HCT116 (cell line): Measurements from ENCODE around the gene DCST2. TPM values are rescaled to one million over a fixed set of nuclear protein-coding genes. Genes with fewer than 3 reads are reported as not detected.

Source experiments
- ATAC-seq: fragments of 200-7000 bp; cut with Tn5 transposase; 2 replicates; pipeline ENCODE4 v1.9.1; 2020; ENCODE audit warnings: mild to moderate bottlenecking, moderate library complexity
- BruUV-seq: library from RNA; stranded (reverse); fragments of 400-500 nt; replicated peaks from 2 replicates; lab custom pipeline; 2021; lab: Mats Ljungman, UMichigan
- CTCF ChIA-PET: fragments of 300-600 bp; sonication (Branson Sonifier 250); formaldehyde crosslinking; loops from one replicate; lab custom pipeline; 2021; ENCODE audit warnings: antibody characterized with exemption; lab: Charles Lee
- POLR2A ChIA-PET: fragments of 300-600, 350-600 bp; sonication (Branson Sonifier 250); formaldehyde crosslinking; loops from one replicate; lab custom pipeline; 2021; ENCODE audit warnings: antibody characterized with exemption; lab: Charles Lee
- RAD21 ChIA-PET, 2 experiments: fragments of 300-600 bp; sonication (Branson Sonifier 250); formaldehyde crosslinking; loops; one replicate each; lab custom pipeline; 2023; ENCODE audit warnings: low total read pairs in 2 of 2; ENCODE audit not compliant: uncharacterized antibody in 2 of 2, unreplicated experiment in 2 of 2, low non-redundant PET in 1 of 2; lab: Charles Lee
- DNase-seq: peaks from one replicate; pipeline ENCODE4 v3.0.0-alpha.2; 2010; ENCODE audit warnings: low read depth, low spot score
- H2AFZ ChIP-seq: fragments of 200-600 bp; shearing (Covaris generic), sonication (generic); 2 replicates; pipeline ENCODE4 v1.6.1; 2017; ENCODE audit warnings: low read depth, mixed run types, mixed read lengths, antibody characterized with exemption, low read length; ENCODE audit not compliant: poor library complexity, severe bottlenecking
- H3K27ac ChIP-seq: 2 replicates; pipeline ENCODE4 v1.5.1; 2012; ENCODE audit warnings: low read depth, low read length
- H3K27me3 ChIP-seq: fragments of 200-600 bp; sonication (generic); 2 replicates; pipeline ENCODE4 v1.6.1; 2016; ENCODE audit warnings: mixed run types, low read length, mixed read lengths; ENCODE audit not compliant: insufficient read depth
- H3K36me3 ChIP-seq, 2 experiments: fragments of 200-500 bp in 1 of 2; fragments of 200-600 bp in 1 of 2; sonication (Bioruptor generic) in 1 of 2; sonication (generic) in 1 of 2; 2 replicates each; pipeline versions ENCODE4 v1.5.1 to v1.6.1; 2014 to 2016; ENCODE audit warnings: low read length in 2 of 2, inconsistent platforms in 1 of 2, mixed read lengths in 1 of 2, mixed run types in 1 of 2; ENCODE audit not compliant: insufficient read depth in 2 of 2, control insufficient read depth in 1 of 2
- H3K4me1 ChIP-seq, 2 experiments: fragments of 200-600 bp in 1 of 2; sonication (generic) in 1 of 2; 2 replicates each; pipeline versions ENCODE4 v1.5.1 to v1.6.1; 2012 to 2017; ENCODE audit warnings: low read length in 2 of 2, inconsistent platforms in 1 of 2, mild to moderate bottlenecking in 1 of 2, mixed read lengths in 1 of 2, mixed run types in 1 of 2, moderate library complexity in 1 of 2; ENCODE audit not compliant: insufficient read depth in 2 of 2, control insufficient read depth in 1 of 2
- H3K4me2 ChIP-seq: fragments of 200-600 bp; sonication (generic); 2 replicates; pipeline ENCODE4 v1.6.1; 2017; ENCODE audit warnings: mixed run types, low read length, mixed read lengths
- H3K4me3 ChIP-seq, 2 experiments: fragments of 200-600 bp in 1 of 2; sonication (generic) in 1 of 2; replicated peaks in 1 of 2; 2 replicates each; pipeline ENCODE4 v1.5.1; 2011 to 2016; ENCODE audit warnings: low read length in 2 of 2, control low read depth in 1 of 2, low read depth in 1 of 2, mild to moderate bottlenecking in 1 of 2, mixed read lengths in 1 of 2, mixed run types in 1 of 2
- H3K79me2 ChIP-seq: fragments of 200-600 bp; sonication (generic); 2 replicates; pipeline ENCODE4 v1.6.1; 2017; ENCODE audit warnings: mild to moderate bottlenecking, mixed run types, low read length, moderate library complexity, mixed read lengths; ENCODE audit not compliant: insufficient read depth
- H3K9ac ChIP-seq: fragments of 200-600 bp; sonication (generic); 2 replicates; pipeline ENCODE4 v1.6.1; 2016; ENCODE audit warnings: low read length, mixed read lengths
- H3K9me2 ChIP-seq: fragments of 200-600 bp; sonication (generic), shearing (Covaris generic); 2 replicates; pipeline ENCODE4 v1.6.1; 2017; ENCODE audit warnings: mixed run types, mild to moderate bottlenecking, moderate library complexity; ENCODE audit not compliant: insufficient read depth
- H3K9me3 ChIP-seq, 2 experiments: fragments of 200-500 bp in 1 of 2; fragments of 200-600 bp in 1 of 2; sonication (Bioruptor generic) in 1 of 2; sonication (generic) in 1 of 2; 2 replicates each; pipeline ENCODE4 v1.6.1; 2014 to 2017; ENCODE audit warnings: low read length in 2 of 2, mixed read lengths in 2 of 2, inconsistent platforms in 1 of 2, low read depth in 1 of 2, mild to moderate bottlenecking in 1 of 2, mixed run types in 1 of 2, moderate library complexity in 1 of 2; ENCODE audit not compliant: control insufficient read depth in 1 of 2, insufficient read depth in 1 of 2
- H4K20me1 ChIP-seq: fragments of 200-600 bp; sonication (generic), shearing (Covaris generic); 2 replicates; pipeline ENCODE4 v1.6.1; 2017; ENCODE audit warnings: mixed run types, mild to moderate bottlenecking, moderate library complexity; ENCODE audit not compliant: insufficient read depth
- MAX ChIP-seq: IDR thresholded peaks from 2 replicates; pipeline ENCODE4 v1.6.1; 2012
- POLR2AphosphoS5 ChIP-seq: IDR thresholded peaks from 2 replicates; pipeline ENCODE4 v1.6.1; 2011; ENCODE audit warnings: mild to moderate bottlenecking, low read depth, low read length, moderate library complexity
- YY1 ChIP-seq: IDR thresholded peaks from 2 replicates; pipeline ENCODE4 v1.6.1; 2011; ENCODE audit warnings: low read length, low read depth, moderate library complexity, mild to moderate bottlenecking; ENCODE audit not compliant: insufficient replicate concordance; ENCODE audit errors: extremely low read depth
- intact Hi-C: fragments of 100-400 bp; cut with micrococcal nuclease; formaldehyde crosslinking; loops from 2 replicates; pipeline ENCODE4 v1.10.0; 2022
- total RNA-seq: library from RNA; stranded (reverse); gene quantifications from one replicate; pipeline ENCODE4 v1.2.1, GENCODE V29; 2021; ENCODE audit not compliant: unreplicated experiment

Gene DCST2
- total RNA-seq, 1 experiment from 2014 or later, result 2.0 TPM

- intact Hi-C loops, result loop anchor here (2.0 kb wide), 2 partner anchors 14 to 68 kb away; partner anchors contain the start of gene ZBTB7B
- Histone ChIP-seq H3K9me3 (no peaks in the 10 kb centered on the region), H3K27me3 (no peaks in the 10 kb centered on the region), H3K36me3 (peaks cover 8 to 27% of the 10 kb centered on the region in 2 experiments; a peak in 3 of 4 replicates), H2AFZ (no peak overlapping the region), H3K79me2 (peaks cover 19% of the 10 kb centered on the region; the same call in 1 of the 2 replicates), H3K27ac (peak overlapping the region; percentile 89), H3K9me2 (no peaks in the 10 kb centered on the region), H3K9ac (peak overlapping the region; percentile 60), H3K4me2 (peak overlapping the region; percentile 82; the same call in 1 of the 2 replicates), H4K20me1 (no peaks in the 10 kb centered on the region), H3K4me1 (peaks cover 25 to 62% of the 10 kb centered on the region in 2 experiments), H3K4me3 (no peak overlapping the region)
- ChIA-PET POLR2A (interaction anchor here (1.0 to 1.6 kb wide), 8 partner anchors 9 to 69 kb away, joined by 3 to 8 read pairs (median 4); partner anchors contain the start of gene ZBTB7B), RAD21 (interaction anchor here in 1 of 2 experiments (0.6 kb wide), 1 partner anchor 113 kb away, joined by 3 read pairs; no protein-coding TSS in a partner anchor), CTCF (interaction anchor here (1.0 to 3.0 kb wide), 9 partner anchors 12 to 110 kb away, joined by 3 to 10 read pairs (median 4); partner anchors contain the start of gene ADAM15)
- TF ChIP-seq YY1, result no peak
- 0 out of 2 replicates have a peak, but pooled peaks have one; percentile 1 for TF ChIP-seq POLR2AphosphoS5
- BruUV-seq, result no TSS peak
- ATAC-seq (no peak), DNase-seq (no peak)
These were observed 17.2 kb downstream of the DCST2 start for GRCh38 chr1:155016231-155016831.

- Histone ChIP-seq H3K27me3 (no peaks in the 10 kb centered on the region), H3K4me2 (no peak overlapping the region), H3K36me3 (peaks cover 11 to 27% of the 10 kb centered on the region in 2 experiments; a peak in 3 of 4 replicates), H3K9me3 (no peaks in the 10 kb centered on the region), H3K9ac (no peak overlapping the region), H3K4me1 (peaks cover 28 to 64% of the 10 kb centered on the region in 2 experiments), H3K9me2 (no peaks in the 10 kb centered on the region), H3K79me2 (peaks cover 25% of the 10 kb centered on the region; the same call in 1 of the 2 replicates), H2AFZ (no peak overlapping the region), H4K20me1 (no peaks in the 10 kb centered on the region), H3K27ac (peak overlapping the region; percentile 89; the same call in 1 of the 2 replicates), H3K4me3 (no peak overlapping the region)
- BruUV-seq, result no TSS peak
- TF ChIP-seq POLR2AphosphoS5, result 0 out of 2 replicates have a peak, but pooled peaks have one; percentile 12
- TF ChIP-seq MAX, result no peak
- ChIA-PET RAD21 (no interaction called here), CTCF (interaction anchor here (1.0 to 3.0 kb wide), 5 partner anchors 11 to 76 kb away, joined by 3 to 10 read pairs (median 3); partner anchors contain the start of gene ADAM15), POLR2A (interaction anchor here (1.1 to 1.6 kb wide), 3 partner anchors 13 to 15 kb away, joined by 3 to 7 read pairs (median 4); partner anchors contain the start of gene ZBTB7B)
- DNase-seq (no peak), ATAC-seq (no peak)
- intact Hi-C loops, result loop anchor here (2.0 kb wide), 2 partner anchors 13 to 69 kb away; partner anchors contain the start of gene ZBTB7B
These were observed 17.9 kb downstream of the DCST2 start for GRCh38 chr1:155015527-155016230.
